ENCODE data around the gene DR1.

Gene DR1

GRCh38 chr1:93345633-93346420 is at the start of gene DR1:
Gene DR1, plus strand, starts transcription at chr1:93345907. Its CDS starts 739 bp downstream, at chr1:93346646.
- DNase-seq, result peak; percentile 91

- no peak for DNase-seq
Measured at GRCh38 chr1:93296555-93297154, 49.1 kb upstream of the DR1 start.

GRCh38 chr1:93301131-93301530 is 44.6 kb upstream of the DR1 start:
- no peak for DNase-seq

- DNase-seq, result no peak
Measured at GRCh38 chr1:93302078-93302477, 43.6 kb upstream of the DR1 start.

GRCh38 chr1:93304716-93305138 is 41.0 kb upstream of the DR1 start:
- DNase-seq, result no peak

GRCh38 chr1:93306920-93307319 is 38.8 kb upstream of the DR1 start:
- DNase-seq, result no peak

- no peak for DNase-seq
Measured at GRCh38 chr1:93313026-93313425, 32.7 kb upstream of the DR1 start.

GRCh38 chr1:93317207-93317606 is 28.5 kb upstream of the DR1 start:
- no peak for DNase-seq

GRCh38 chr1:93317943-93318342 is 27.8 kb upstream of the DR1 start:
- no peak for DNase-seq

- DNase-seq, result no peak
Measured at GRCh38 chr1:93321720-93322119, 24.0 kb upstream of the DR1 start.

- DNase-seq, result no peak
Measured at GRCh38 chr1:93322349-93322748, 23.4 kb upstream of the DR1 start.

- DNase-seq, result no peak
Measured at GRCh38 chr1:93323185-93323820, 22.4 kb upstream of the DR1 start.

- DNase-seq, result no peak
Measured at GRCh38 chr1:93324486-93325464, 20.9 kb upstream of the DR1 start.

GRCh38 chr1:93328809-93329760 is 16.6 kb upstream of the DR1 start:
- DNase-seq, result no peak

- DNase-seq, result no peak
Measured at GRCh38 chr1:93330196-93330595, 15.5 kb upstream of the DR1 start.

GRCh38 chr1:93330617-93331016 is 15.1 kb upstream of the DR1 start:
- no peak for DNase-seq

- DNase-seq, result no peak
Measured at GRCh38 chr1:93331412-93331811, 14.3 kb upstream of the DR1 start.

GRCh38 chr1:93332368-93332767 is 13.3 kb upstream of the DR1 start:
- no peak for DNase-seq

- DNase-seq, result no peak
Measured at GRCh38 chr1:93338387-93339146, 7.1 kb upstream of the DR1 start.

- no peak for DNase-seq
Measured at GRCh38 chr1:93339171-93339697, 6.5 kb upstream of the DR1 start.

GRCh38 chr1:93340090-93340489 is 5.6 kb upstream of the DR1 start:
- no peak for DNase-seq
